ENCODE data around the gene TXNDC12. TPM values are rescaled to one million over a fixed set of nuclear protein-coding genes. Genes with fewer than 3 reads are reported as not detected.
"Not testable (repeated sequence)": the region's sequence is repeated elsewhere in the genome, so short reads cannot be mapped to it uniquely, and the experiment has no call there.

Gene TXNDC12
- total and polyA plus RNA-seq, 2 donors (not counting 1 experiment from before 2014, with no cell fraction given), result 12.6 to 38.9 TPM

GRCh38 chr1:52032785-52033131, 22.2 kb downstream of the TXNDC12 start:
- peaks cover 34% of the 10 kb centered on the region for H3K4me1 Mint-ChIP-seq
- ChIA-PET POLR2A (interaction anchor here (0.6 to 2.2 kb wide), 3 partner anchors 21 to 664 kb away, joined by 4 to 9 read pairs (median 5); partner anchors contain the start of gene TXNDC12), CTCF (no interaction called here)
- Histone ChIP-seq H4K20me1 (ENCODE audit: control insufficient read depth, insufficient read depth, low read length, poor library complexity, severe bottlenecking) (peaks cover 26% of the 10 kb centered on the region), H3K79me2 (ENCODE audit: control insufficient read depth, insufficient read depth, low read length) (peaks cover 24% of the 10 kb centered on the region), H3K4me3 (ENCODE audit: control extremely low read depth in 1 of 5, extremely low read depth in 1 of 5, insufficient read depth in 1 of 5, low read depth in 2 of 5, low read length in 4 of 5) (peak overlapping the region; percentile 73 to 86 (median 83)), H3K4me1 (ENCODE audit: control insufficient read depth in 2 of 2, insufficient read depth in 2 of 2, low read length in 2 of 2) (peaks cover 16 to 22% of the 10 kb centered on the region in 2 donors), H3K27ac (ENCODE audit: low read length in 2 of 2) (peak overlapping the region; percentile 71 to 86), H3K9me3 (ENCODE audit: control extremely low read depth in 1 of 3, control insufficient read depth in 2 of 3, insufficient read depth in 1 of 3, low read length in 2 of 3) (no peaks in the 10 kb centered on the region), H2AFZ (ENCODE audit: insufficient read depth, low read depth, low read length, poor library complexity, severe bottlenecking) (peak overlapping the region; percentile 94), H3K9ac (ENCODE audit: low read length) (peak overlapping the region; percentile 93), H3K36me3 (replicated peaks in 1 of 2; ENCODE audit: control extremely low read depth in 1 of 2, control insufficient read depth in 1 of 2, extremely low read depth in 1 of 2, insufficient read depth in 2 of 2, low read length in 1 of 2) (peaks cover 0 to 8% of the 10 kb centered on the region in 2 experiments), H3K4me2 (replicated peaks; ENCODE audit: low read depth, low read length, poor library complexity, severe bottlenecking) (peak overlapping the region; percentile 91), H3K27me3 (replicated peaks in 1 of 4; ENCODE audit: control extremely low read depth in 1 of 4, control insufficient read depth in 3 of 4, insufficient read depth in 4 of 4, low read length in 3 of 4) (no peaks in the 10 kb centered on the region)
- intact Hi-C loops (cut with micrococcal nuclease), result loop anchor here (1.0 kb wide), 1 partner anchor 24 kb away; the partner anchor contains the start of gene BTF3L4
- no peaks in the 10 kb centered on the region for H3K27me3 Mint-ChIP-seq
- TF ChIP-seq CTCF (IDR thresholded peaks at IDR 0.05) (no peak), EZH2 (IDR thresholded peaks at IDR 0.05; ENCODE audit: borderline replicate concordance, insufficient read depth, low read depth, low read length, poor library complexity, severe bottlenecking) (no peak)
- DNase-seq (peak; percentile 38), ATAC-seq (ENCODE audit: low read depth) (peak; percentile 18)
- peak overlapping the region; percentile 97 for H3K4me3 Mint-ChIP-seq
- 5% methylated on average over 24 of the region's 24 CpGs for WGBS (ENCODE audit: insufficient coverage)
- peak overlapping the region; percentile 96 for H3K27ac Mint-ChIP-seq
- no peaks in the 10 kb centered on the region for H3K9me3 Mint-ChIP-seq (ENCODE audit: insufficient read depth)

- no peaks in the 10 kb centered on the region for H3K9me3 Mint-ChIP-seq (ENCODE audit: insufficient read depth)
- POLR2A ChIA-PET, result interaction anchor here (0.6 to 2.2 kb wide), 3 partner anchors 22 to 664 kb away, joined by 4 to 9 read pairs (median 5); partner anchors contain the start of gene TXNDC12
- TF ChIP-seq EZH2 (IDR thresholded peaks at IDR 0.05; ENCODE audit: borderline replicate concordance, insufficient read depth, low read depth, low read length, poor library complexity, severe bottlenecking), result no peak
- TF ChIP-seq CTCF (IDR thresholded peaks at IDR 0.05), result no peak
Observed at GRCh38 chr1:52032124-52032784, 22.7 kb downstream of the TXNDC12 start.

GRCh38 chr1:52028839-52029238, 26.2 kb downstream of the TXNDC12 start:
- H3K27me3 ChIP-seq (replicated peaks in 1 of 4; ENCODE audit: control extremely low read depth in 1 of 4, control insufficient read depth in 3 of 4, insufficient read depth in 4 of 4, low read length in 3 of 4); H3K9ac ChIP-seq (ENCODE audit: low read length); H2AFZ ChIP-seq (ENCODE audit: insufficient read depth, low read depth, low read length, poor library complexity, severe bottlenecking); H3K9me3 ChIP-seq (ENCODE audit: control extremely low read depth in 1 of 3, control insufficient read depth in 2 of 3, insufficient read depth in 1 of 3, low read length in 2 of 3); H3K4me3 Mint-ChIP-seq; H3K27me3 Mint-ChIP-seq; H3K27ac ChIP-seq (ENCODE audit: low read length in 2 of 2); POLR2A ChIA-PET; DNase-seq; H3K4me2 ChIP-seq (replicated peaks; ENCODE audit: low read depth, low read length, poor library complexity, severe bottlenecking); ATAC-seq (ENCODE audit: low read depth); H3K4me3 ChIP-seq (ENCODE audit: control extremely low read depth in 1 of 5, extremely low read depth in 1 of 5, insufficient read depth in 1 of 5, low read depth in 2 of 5, low read length in 4 of 5); intact Hi-C loops (cut with micrococcal nuclease); CTCF ChIA-PET; H3K27ac Mint-ChIP-seq; H3K9me3 Mint-ChIP-seq (ENCODE audit: insufficient read depth): not testable (repeated sequence)
- 100% methylated on average over 1 of the region's 5 CpGs for whole genome bisulfite sequencing (ENCODE audit: insufficient coverage)
- peaks cover 30% of the 10 kb centered on the region for H3K4me1 Mint-ChIP-seq
- H4K20me1 ChIP-seq (ENCODE audit: control insufficient read depth, insufficient read depth, low read length, poor library complexity, severe bottlenecking), result peaks cover 26% of the 10 kb centered on the region
- H3K4me1 ChIP-seq (ENCODE audit: control insufficient read depth in 2 of 2, insufficient read depth in 2 of 2, low read length in 2 of 2), result peaks cover 16 to 20% of the 10 kb centered on the region in 2 donors
- peaks cover 10 to 25% of the 10 kb centered on the region in 2 experiments for H3K36me3 ChIP-seq (replicated peaks in 1 of 2; ENCODE audit: control extremely low read depth in 1 of 2, control insufficient read depth in 1 of 2, extremely low read depth in 1 of 2, insufficient read depth in 2 of 2, low read length in 1 of 2)
- H3K79me2 ChIP-seq (ENCODE audit: control insufficient read depth, insufficient read depth, low read length), result peaks cover 24% of the 10 kb centered on the region

More at GRCh38 chr1:52032124-52032784, 22.7 kb downstream of the TXNDC12 start:
- Mint-ChIP-seq H3K27ac (peak overlapping the region; percentile 96), H3K27me3 (no peaks in the 10 kb centered on the region), H3K4me1 (peaks cover 34% of the 10 kb centered on the region), H3K4me3 (peak overlapping the region; percentile 97)
- intact Hi-C loops (cut with micrococcal nuclease), result no loop called here
- Histone ChIP-seq H3K4me2 (replicated peaks; ENCODE audit: low read depth, low read length, poor library complexity, severe bottlenecking) (peak overlapping the region; percentile 91), H3K9ac (ENCODE audit: low read length) (peak overlapping the region; percentile 93), H3K9me3 (ENCODE audit: control extremely low read depth in 1 of 3, control insufficient read depth in 2 of 3, insufficient read depth in 1 of 3, low read length in 2 of 3) (no peaks in the 10 kb centered on the region), H4K20me1 (ENCODE audit: control insufficient read depth, insufficient read depth, low read length, poor library complexity, severe bottlenecking) (peaks cover 26% of the 10 kb centered on the region), H3K4me1 (ENCODE audit: control insufficient read depth in 2 of 2, insufficient read depth in 2 of 2, low read length in 2 of 2) (peaks cover 16 to 22% of the 10 kb centered on the region in 2 donors), H3K36me3 (replicated peaks in 1 of 2; ENCODE audit: control extremely low read depth in 1 of 2, control insufficient read depth in 1 of 2, extremely low read depth in 1 of 2, insufficient read depth in 2 of 2, low read length in 1 of 2) (peaks cover 0 to 5% of the 10 kb centered on the region in 2 experiments), H3K79me2 (ENCODE audit: control insufficient read depth, insufficient read depth, low read length) (peaks cover 24% of the 10 kb centered on the region), H3K4me3 (ENCODE audit: control extremely low read depth in 1 of 5, extremely low read depth in 1 of 5, insufficient read depth in 1 of 5, low read depth in 2 of 5, low read length in 4 of 5) (peak overlapping the region; percentile 73 to 86 (median 83)), H3K27ac (ENCODE audit: low read length in 2 of 2) (no peak overlapping the region), H2AFZ (ENCODE audit: insufficient read depth, low read depth, low read length, poor library complexity, severe bottlenecking) (peak overlapping the region; percentile 94), H3K27me3 (replicated peaks in 1 of 4; ENCODE audit: control extremely low read depth in 1 of 4, control insufficient read depth in 3 of 4, insufficient read depth in 4 of 4, low read length in 3 of 4) (no peaks in the 10 kb centered on the region)
- 44% methylated on average over 3 of the region's 5 CpGs for WGBS (ENCODE audit: insufficient coverage)
- ATAC-seq (ENCODE audit: low read depth) (no peak), DNase-seq (no peak)
- CTCF ChIA-PET, result no interaction called here

Data from B cell (primary cell).